Stomach (tissue), 9 donors: ENCODE data around the gene TEPSIN. TPM values are rescaled to one million over a fixed set of nuclear protein-coding genes. Genes with fewer than 3 reads are reported as not detected.
A peak's percentile ranks its signal among the peaks of the same experiment; 100 is the strongest.

Source experiments
- DNase-seq, 2 donors: peaks; one replicate each; pipeline versions ENCODE4 v3.0.0 to v3.0.0-alpha.2; 2013 to 2019
- H3K27ac ChIP-seq, 5 donors: fragments of 200-600 bp in 4 of 5; sonication (generic) in 4 of 5; one replicate each; pipeline ENCODE4 v1.5.1; 2013 to 2019; ENCODE audit warnings: mild to moderate bottlenecking in 1 of 5, moderate library complexity in 1 of 5
- H3K27me3 ChIP-seq, 3 donors: fragments of 200-600 bp; sonication (generic); one replicate each; pipeline ENCODE4 v1.5.1; 2017 to 2019; ENCODE audit warnings: mixed run types in 1 of 3
- H3K36me3 ChIP-seq, 4 donors: fragments of 200-600 bp; sonication (generic); 1 replicate in 3 of 4; 2 replicates in 1 of 4; pipeline ENCODE4 v1.5.1; 2016 to 2019
- H3K4me1 ChIP-seq, 4 donors: fragments of 200-600 bp; sonication (generic); one replicate each; pipeline ENCODE4 v1.5.1; 2016 to 2019
- H3K4me3 ChIP-seq, 4 donors: fragments of 200-600 bp; sonication (generic) in 3 of 4; one replicate each; pipeline ENCODE4 v1.5.1; 2016 to 2019; ENCODE audit warnings: mild to moderate bottlenecking in 1 of 4
- H3K9me3 ChIP-seq, 4 donors: fragments of 200-600 bp; sonication (generic); one replicate each; pipeline ENCODE4 v1.5.1; 2016 to 2019
- CTCF ChIP-seq, 7 experiments: fragments of 450-650 bp in 4 of 7; fragments of 200-600 bp in 3 of 7; sonication (generic) in 3 of 7; IDR thresholded peaks; one replicate each; pipeline ENCODE4 v1.5.1; 2016 to 2019; ENCODE audit warnings: antibody characterized with exemption in 7 of 7, control low read depth in 2 of 7, mild to moderate bottlenecking in 1 of 7
- EP300 ChIP-seq: sonication (generic); formaldehyde crosslinking; IDR thresholded peaks from one replicate; pipeline ENCODE4 v1.6.1; 2017; ENCODE audit warnings: antibody characterized with exemption
- POLR2A ChIP-seq, 4 donors: fragments of 450-650 bp; IDR thresholded peaks; one replicate each; pipeline ENCODE4 v1.6.1; 2016; ENCODE audit warnings: antibody characterized with exemption in 4 of 4, control low read depth in 2 of 4, mild to moderate bottlenecking in 1 of 4, moderate library complexity in 1 of 4
- POLR2AphosphoS5 ChIP-seq, 3 donors: sonication (generic); formaldehyde crosslinking; IDR thresholded peaks; one replicate each; pipeline ENCODE4 v1.6.1; 2016; ENCODE audit warnings: antibody characterized with exemption in 3 of 3
- WGBS, 5 donors: extraction: QIAGEN DNeasy Blood & Tissue Kit in 3 of 5; methylation state at CpG; one replicate each; pipeline versions ENCODE4 v1.1.5 to v1.1.7; 2013 to 2018; 5-methylcytosine and 5-hydroxymethylcytosine counted together
- intact Hi-C: fragments of 100-400 bp; cut with DNase I; formaldehyde crosslinking; loops from one replicate; pipeline ENCODE4 v1.15.1; 2023; ENCODE audit warnings: low total_unique reads
- polyA plus RNA-seq, 3 donors: library from polyadenylated mRNA; stranded (reverse); fragments of 200-250 nt; gene quantifications; one replicate each; pipeline ENCODE4 v1.2.3, GENCODE V29; 2013
- total RNA-seq, 5 donors: library from RNA; depleted of rRNA; stranded (reverse); fragments of >200 nt; gene quantifications; one replicate each; pipeline versions ENCODE4 v1.1.0 to v1.2.3, GENCODE V29; 2014 to 2016
- donor health status: healthy with polysubstance abuse.
- donor health status: Bipolar disorder and iron deficiency.
- donor health status: healthy.

Gene TEPSIN
- total and polyA plus RNA-seq, 8 donors = 9.4 to 295 (median 21.4) TPM

- DNase-seq = no peak
- WGBS, 5 donors = 90 to 97% (median 93%) methylated on average over 27 to 31 of the region's 31 CpGs
Observed at GRCh38 chr17:81273698-81274470, 35.0 kb upstream of the TEPSIN start.

GRCh38 chr17:81272616-81273015, 33.8 kb upstream of the TEPSIN start:
- intact Hi-C loops = no loop called here
- Histone ChIP-seq H3K4me3 (no peak overlapping the region), H3K4me1 (peaks cover 9 to 25% (median 14%) of the 10 kb centered on the region in 4 donors), H3K27ac (peak overlapping the region in 3 of 5 donors; percentile 20 to 47 (median 24)), H3K36me3 (peaks cover 59 to 98% (median 95%) of the 10 kb centered on the region in 4 donors), H3K9me3 (no peaks in the 10 kb centered on the region), H3K27me3 (no peaks in the 10 kb centered on the region)
- peak in 1 of 2 donors; percentile 84 for DNase-seq
- no peak for TF ChIP-seq POLR2A (IDR thresholded peaks at IDR 0.05)
- peak in 1 of 3 donors; percentile 41 for TF ChIP-seq POLR2AphosphoS5 (IDR thresholded peaks at IDR 0.05)
- 31 to 65% (median 48%) methylated on average over 12 of the region's 12 CpGs for WGBS, 5 donors

More at GRCh38 chr17:81273698-81274470, 35.0 kb upstream of the TEPSIN start:
- Histone ChIP-seq H3K27ac (no peak overlapping the region), H3K27me3 (no peaks in the 10 kb centered on the region), H3K9me3 (no peaks in the 10 kb centered on the region), H3K4me1 (peaks cover 13 to 36% (median 21%) of the 10 kb centered on the region in 4 donors), H3K4me3 (no peak overlapping the region), H3K36me3 (peaks cover 59 to 97% (median 89%) of the 10 kb centered on the region in 4 donors)
- TF ChIP-seq POLR2AphosphoS5 (IDR thresholded peaks at IDR 0.05) (no peak), POLR2A (IDR thresholded peaks at IDR 0.05) (no peak), EP300 (no peak)
- intact Hi-C loops = no loop called here

GRCh38 chr17:81271226-81271625, 32.4 kb upstream of the TEPSIN start:
- intact Hi-C loops = no loop called here
- no peak for DNase-seq
- Histone ChIP-seq H3K36me3 (peaks cover 51 to 98% (median 92%) of the 10 kb centered on the region in 4 donors), H3K27ac (no peak overlapping the region), H3K4me3 (no peak overlapping the region), H3K9me3 (no peaks in the 10 kb centered on the region), H3K4me1 (peaks cover 0 to 14% (median 3%) of the 10 kb centered on the region in 4 donors), H3K27me3 (no peaks in the 10 kb centered on the region)
- 93 to 97% (median 95%) methylated on average over 10 to 12 of the region's 12 CpGs for WGBS, 5 donors
- no peak for TF ChIP-seq EP300
- TF ChIP-seq CTCF (IDR thresholded peaks at IDR 0.05) = no peak
- no peak for TF ChIP-seq POLR2AphosphoS5 (IDR thresholded peaks at IDR 0.05)
- no peak for TF ChIP-seq POLR2A (IDR thresholded peaks at IDR 0.05)

GRCh38 chr17:81270279-81270678, 31.4 kb upstream of the TEPSIN start:
- H3K4me1 ChIP-seq = peaks cover 0 to 14% (median 3%) of the 10 kb centered on the region in 4 donors
- TF ChIP-seq POLR2AphosphoS5 (IDR thresholded peaks at IDR 0.05) (no peak), EP300 (no peak), CTCF (IDR thresholded peaks at IDR 0.05) (no peak), POLR2A (IDR thresholded peaks at IDR 0.05) (no peak)
- 90 to 94% (median 93%) methylated on average over 18 of the region's 18 CpGs for WGBS, 5 donors
- H3K27ac ChIP-seq = no peak overlapping the region
- no peaks in the 10 kb centered on the region for H3K27me3 ChIP-seq
- no peak overlapping the region for H3K4me3 ChIP-seq
- intact Hi-C loops = no loop called here
- peaks cover 53 to 98% (median 94%) of the 10 kb centered on the region in 4 donors for H3K36me3 ChIP-seq
- no peak for DNase-seq
- H3K9me3 ChIP-seq = no peaks in the 10 kb centered on the region

- Histone ChIP-seq H3K27ac (peak overlapping the region in 1 of 5 donors; percentile 4), H3K36me3 (peaks cover 51 to 98% (median 94%) of the 10 kb centered on the region in 4 donors), H3K9me3 (no peaks in the 10 kb centered on the region), H3K4me1 (peaks cover 0 to 8% (median 0%) of the 10 kb centered on the region in 4 donors), H3K27me3 (no peaks in the 10 kb centered on the region), H3K4me3 (no peak overlapping the region)
- WGBS, 5 donors = 92 to 94% (median 93%) methylated on average over 6 of the region's 6 CpGs
- no peak for DNase-seq
- intact Hi-C loops = no loop called here
- TF ChIP-seq POLR2AphosphoS5 (IDR thresholded peaks at IDR 0.05) (no peak), POLR2A (IDR thresholded peaks at IDR 0.05) (no peak), EP300 (no peak), CTCF (IDR thresholded peaks at IDR 0.05) (no peak)
Observed at GRCh38 chr17:81267390-81268067, 28.7 kb upstream of the TEPSIN start.
